ENCODE measurements around the gene ONECUT1. TPM values are rescaled to one million over a fixed set of nuclear protein-coding genes. Genes with fewer than 3 reads are reported as not detected.

Gene ONECUT1
- total and polyA plus RNA-seq, 12 donors, result 0.06 to 0.18 TPM; not detected in 10

GRCh38 chr15:52733088-52733487 lies 57.0 kb downstream of the ONECUT1 start:
- H3K4me3 ChIP-seq, result no peak overlapping the region
- DNase-seq, result peak in 1 of 7 donors; percentile 27
- intact Hi-C loops (cut with DNase I), result loop anchor here (5.0 to 10.0 kb wide), 3 partner anchors 138 to 478 kb away; no protein-coding TSS in a partner anchor
- H3K27ac ChIP-seq, result no peak overlapping the region
- H3K36me3 ChIP-seq (replicated peaks in 1 of 2), result no peaks in the 10 kb centered on the region
- H3K27me3 ChIP-seq, result no peaks in the 10 kb centered on the region
- H3K9me3 ChIP-seq (replicated peaks in 1 of 3), result no peaks in the 10 kb centered on the region
- H3K4me1 ChIP-seq (replicated peaks in 1 of 2), result peaks cover 16 to 41% of the 10 kb centered on the region in 2 donors
- TF ChIP-seq CTCF (IDR thresholded peaks at IDR 0.05) (no peak), POLR2A (IDR thresholded peaks at IDR 0.05) (no peak)

GRCh38 chr15:52732551-52732950 lies 57.6 kb downstream of the ONECUT1 start:
- Histone ChIP-seq H3K4me1 (replicated peaks in 1 of 2) (peaks cover 13 to 40% of the 10 kb centered on the region in 2 donors), H3K36me3 (replicated peaks in 1 of 2) (no peaks in the 10 kb centered on the region), H3K9me3 (replicated peaks in 1 of 3) (no peaks in the 10 kb centered on the region), H3K27ac (no peak overlapping the region), H3K27me3 (no peaks in the 10 kb centered on the region), H3K4me3 (no peak overlapping the region)
- TF ChIP-seq CTCF (IDR thresholded peaks at IDR 0.05), result no peak
- TF ChIP-seq POLR2A (IDR thresholded peaks at IDR 0.05), result no peak
- no peak for DNase-seq
- intact Hi-C loops (cut with DNase I), result loop anchor here (5.0 to 10.0 kb wide), 3 partner anchors 138 to 478 kb away; no protein-coding TSS in a partner anchor
- 87 to 95% (median 89%) methylated on average over 3 of the region's 3 CpGs for WGBS, 4 donors

GRCh38 chr15:52731732-52732470 lies 58.2 kb downstream of the ONECUT1 start:
- no peak for TF ChIP-seq POLR2A (IDR thresholded peaks at IDR 0.05)
- no peak for TF ChIP-seq CTCF (IDR thresholded peaks at IDR 0.05)
- Histone ChIP-seq H3K4me3 (no peak overlapping the region), H3K27me3 (no peaks in the 10 kb centered on the region), H3K36me3 (replicated peaks in 1 of 2) (no peaks in the 10 kb centered on the region), H3K9me3 (replicated peaks in 1 of 3) (no peaks in the 10 kb centered on the region), H3K27ac (no peak overlapping the region), H3K4me1 (replicated peaks in 1 of 2) (peaks cover 13 to 37% of the 10 kb centered on the region in 2 donors)
- intact Hi-C loops (cut with DNase I), result loop anchor here (5.0 to 10.0 kb wide), 3 partner anchors 137 to 477 kb away; no protein-coding TSS in a partner anchor
- no peak for DNase-seq
- 59 to 74% (median 67%) methylated on average over 2 of the region's 2 CpGs for WGBS, 4 donors

GRCh38 chr15:52731004-52731403 lies 59.1 kb downstream of the ONECUT1 start:
- H3K27ac ChIP-seq, result no peak overlapping the region
- H3K4me1 ChIP-seq (replicated peaks in 1 of 2), result peaks cover 13 to 37% of the 10 kb centered on the region in 2 donors
- DNase-seq, result no peak
- no peaks in the 10 kb centered on the region for H3K36me3 ChIP-seq (replicated peaks in 1 of 2)
- TF ChIP-seq CTCF (IDR thresholded peaks at IDR 0.05) (no peak), POLR2A (IDR thresholded peaks at IDR 0.05) (no peak)
- intact Hi-C loops (cut with DNase I), result loop anchor here (5.0 to 10.0 kb wide), 3 partner anchors 136 to 476 kb away; no protein-coding TSS in a partner anchor
- no peaks in the 10 kb centered on the region for H3K27me3 ChIP-seq
- 67 to 97% (median 90%) methylated on average over 3 of the region's 3 CpGs for WGBS, 4 donors
- no peak overlapping the region for H3K4me3 ChIP-seq
- no peaks in the 10 kb centered on the region for H3K9me3 ChIP-seq (replicated peaks in 1 of 3)
